Measurements from ENCODE around the gene CACNA2D3. TPM values are rescaled to one million over a fixed set of nuclear protein-coding genes. Genes with fewer than 3 reads are reported as not detected.
A peak's percentile ranks its signal among the peaks of the same experiment; 100 is the strongest.

CACNA2D3 gene
- total RNA-seq, 1 donor from 2014 or later: not detected

DNA sequence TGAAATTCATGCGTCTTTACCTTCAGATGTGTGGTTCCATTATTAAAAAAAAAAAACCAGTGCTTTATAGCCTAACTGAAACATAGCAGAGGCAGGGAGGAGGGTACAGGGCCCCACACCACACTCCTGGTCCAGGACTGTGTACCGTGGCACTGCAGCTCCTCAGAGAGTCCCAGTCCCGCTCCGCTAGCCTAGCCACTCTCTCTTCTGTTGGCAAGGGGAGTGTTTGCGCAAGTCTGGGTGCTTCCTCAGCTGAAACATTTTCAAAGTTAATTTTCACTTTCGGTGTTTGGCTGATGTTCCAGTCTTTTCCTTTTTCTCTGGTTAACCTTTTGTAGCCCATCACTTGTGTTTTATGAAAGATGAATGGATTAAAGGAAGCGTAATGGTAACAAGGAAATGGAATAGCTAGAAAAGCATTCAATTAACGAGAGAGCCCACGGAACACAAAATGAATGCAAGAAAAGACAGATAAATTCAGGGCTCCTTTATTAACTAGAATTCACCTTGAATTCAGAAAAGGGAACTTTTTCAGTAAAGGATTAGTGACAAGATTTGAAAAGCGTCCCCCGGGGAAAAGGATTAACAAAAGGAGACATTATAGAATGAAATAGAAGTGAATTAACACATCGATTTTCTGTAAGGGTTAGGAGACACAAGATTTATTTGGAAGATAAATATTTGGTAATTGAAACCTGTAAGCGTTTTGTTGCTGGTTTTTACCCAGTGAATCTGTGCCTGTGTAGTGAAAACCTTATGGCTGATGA lies 177.0 kb downstream of the CACNA2D3 start:
- H3K27me3 Mint-ChIP-seq (ENCODE audit: insufficient read depth, low read depth): peaks cover 5% of the 10 kb centered on the region
- Histone ChIP-seq H2AFZ (replicated peaks) (no peak overlapping the region), H3K4me2 (peak overlapping the region; percentile 17), H3K36me3 (no peaks in the 10 kb centered on the region), H3K9me3 (ENCODE audit: low read depth) (no peaks in the 10 kb centered on the region), H3K27me3 (no peaks in the 10 kb centered on the region), H3K79me2 (ENCODE audit: low read depth) (no peaks in the 10 kb centered on the region), H3K27ac (no peak overlapping the region), H3K4me3 (no peak overlapping the region), H4K20me1 (ENCODE audit: low read depth) (no peaks in the 10 kb centered on the region), H3F3A (ENCODE audit: low read depth) (no peaks in the 10 kb centered on the region), H3K9ac (no peak overlapping the region), H3K4me1 (peaks cover 20% of the 10 kb centered on the region)
- no peak overlapping the region for H3K27ac Mint-ChIP-seq
- H3K36me3 Mint-ChIP-seq: no peaks in the 10 kb centered on the region
- TF ChIP-seq EZH2phosphoT487 (IDR thresholded peaks at IDR 0.05) (no peak), EZH2 (IDR thresholded peaks at IDR 0.05) (no peak)
- TF ChIP-seq, protein P1, sequence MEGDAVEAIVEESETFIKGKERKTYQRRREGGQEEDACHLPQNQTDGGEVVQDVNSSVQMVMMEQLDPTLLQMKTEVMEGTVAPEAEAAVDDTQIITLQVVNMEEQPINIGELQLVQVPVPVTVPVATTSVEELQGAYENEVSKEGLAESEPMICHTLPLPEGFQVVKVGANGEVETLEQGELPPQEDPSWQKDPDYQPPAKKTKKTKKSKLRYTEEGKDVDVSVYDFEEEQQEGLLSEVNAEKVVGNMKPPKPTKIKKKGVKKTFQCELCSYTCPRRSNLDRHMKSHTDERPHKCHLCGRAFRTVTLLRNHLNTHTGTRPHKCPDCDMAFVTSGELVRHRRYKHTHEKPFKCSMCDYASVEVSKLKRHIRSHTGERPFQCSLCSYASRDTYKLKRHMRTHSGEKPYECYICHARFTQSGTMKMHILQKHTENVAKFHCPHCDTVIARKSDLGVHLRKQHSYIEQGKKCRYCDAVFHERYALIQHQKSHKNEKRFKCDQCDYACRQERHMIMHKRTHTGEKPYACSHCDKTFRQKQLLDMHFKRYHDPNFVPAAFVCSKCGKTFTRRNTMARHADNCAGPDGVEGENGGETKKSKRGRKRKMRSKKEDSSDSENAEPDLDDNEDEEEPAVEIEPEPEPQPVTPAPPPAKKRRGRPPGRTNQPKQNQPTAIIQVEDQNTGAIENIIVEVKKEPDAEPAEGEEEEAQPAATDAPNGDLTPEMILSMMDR (IDR thresholded peaks at IDR 0.05): no peak
- no peak overlapping the region for H3K4me3 Mint-ChIP-seq
- no peak for DNase-seq (ENCODE audit: low spot score)
- H3K9me3 Mint-ChIP-seq: no peaks in the 10 kb centered on the region
- H3K4me1 Mint-ChIP-seq: peaks cover 41% of the 10 kb centered on the region

DNA sequence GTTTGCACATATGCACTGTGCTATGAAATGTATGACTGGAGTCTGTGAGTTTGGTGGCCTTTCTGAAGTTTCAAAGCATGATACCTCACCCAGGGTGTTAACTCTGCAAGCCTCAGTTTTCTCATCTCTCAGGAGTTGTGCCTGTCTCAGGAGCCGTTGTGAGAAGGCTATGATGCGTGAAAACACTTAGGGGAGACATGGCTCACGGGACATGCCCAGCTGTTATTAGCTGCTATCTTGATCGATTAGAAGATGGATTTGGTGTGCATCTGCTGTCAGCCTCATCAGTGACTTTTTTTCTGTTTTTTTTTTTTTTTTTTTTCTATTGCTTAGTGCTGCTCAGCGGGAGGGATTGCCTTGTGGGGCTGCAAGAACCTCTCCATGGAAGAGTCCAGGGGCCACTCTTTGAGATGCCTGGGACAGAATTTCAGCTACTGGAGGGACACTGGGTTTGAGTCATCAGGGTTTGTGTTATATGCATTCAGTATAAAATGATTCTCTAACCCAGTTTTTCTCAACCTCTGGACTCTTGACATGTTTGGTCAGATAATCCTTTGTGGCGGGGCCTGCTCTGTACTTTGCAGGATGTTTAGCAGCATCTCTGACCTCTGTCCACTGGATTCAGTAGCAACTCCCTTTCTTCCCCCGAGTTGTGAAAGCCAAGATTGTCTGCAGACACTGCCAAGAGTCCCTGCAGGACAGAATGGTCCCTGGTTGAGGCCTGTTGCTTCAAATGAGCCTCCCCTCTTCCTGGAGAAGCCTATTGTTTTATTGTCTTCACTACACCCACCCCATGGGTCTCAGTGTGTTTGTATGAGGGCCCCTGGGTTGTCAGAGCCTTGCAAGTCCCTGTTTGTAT lies 181.4 kb downstream of the CACNA2D3 start:
- H3F3A ChIP-seq (ENCODE audit: low read depth): no peaks in the 10 kb centered on the region
- Mint-ChIP-seq H3K36me3 (no peaks in the 10 kb centered on the region), H3K9me3 (no peaks in the 10 kb centered on the region), H3K27me3 (ENCODE audit: insufficient read depth, low read depth) (peaks cover 4% of the 10 kb centered on the region), H3K4me1 (peaks cover 58% of the 10 kb centered on the region), H3K27ac (peak overlapping the region; percentile 86), H3K4me3 (peak overlapping the region; percentile 28)
- H3K27me3 ChIP-seq: peaks cover 36% of the 10 kb centered on the region
- no peak overlapping the region for H2AFZ ChIP-seq (replicated peaks)
- H3K4me1 ChIP-seq: peaks cover 35% of the 10 kb centered on the region
- no peak overlapping the region for H3K4me3 ChIP-seq
- peak overlapping the region; percentile 20 for H3K4me2 ChIP-seq
- H4K20me1 ChIP-seq (ENCODE audit: low read depth): peaks cover 11% of the 10 kb centered on the region
- H3K36me3 ChIP-seq: no peaks in the 10 kb centered on the region
- H3K79me2 ChIP-seq (ENCODE audit: low read depth): no peaks in the 10 kb centered on the region
- no peak for DNase-seq (ENCODE audit: low spot score)
- TF ChIP-seq, protein P1 (IDR thresholded peaks at IDR 0.05): no peak
- TF ChIP-seq EZH2 (IDR thresholded peaks at IDR 0.05) (no peak), EZH2phosphoT487 (IDR thresholded peaks at IDR 0.05) (no peak)
- H3K9me3 ChIP-seq (ENCODE audit: low read depth): no peaks in the 10 kb centered on the region
- H3K9ac ChIP-seq: no peak overlapping the region
- H3K27ac ChIP-seq: no peak overlapping the region

DNA sequence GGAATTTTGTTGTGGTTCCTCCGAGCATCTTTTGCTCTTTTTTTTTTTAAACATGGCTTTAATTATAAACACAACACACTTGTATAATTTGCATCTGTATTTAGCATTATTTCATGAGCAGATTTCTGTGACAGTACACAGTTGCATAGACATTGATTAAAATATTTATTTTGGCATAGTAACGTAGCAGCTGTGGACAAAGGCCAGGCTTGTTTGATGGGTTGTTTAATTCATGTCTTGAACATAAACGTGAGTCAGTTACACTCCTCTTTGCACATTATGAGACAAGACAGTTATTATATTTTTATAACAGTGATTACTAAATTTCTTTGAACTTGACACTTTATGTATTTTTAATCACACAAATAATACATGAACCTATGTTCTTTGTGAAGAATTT lies 182.5 kb downstream of the CACNA2D3 start:
- Histone ChIP-seq H2AFZ (replicated peaks) (no peak overlapping the region), H3K27me3 (peaks cover 48% of the 10 kb centered on the region), H3K9me3 (ENCODE audit: low read depth) (no peaks in the 10 kb centered on the region), H3K36me3 (no peaks in the 10 kb centered on the region), H3K79me2 (ENCODE audit: low read depth) (no peaks in the 10 kb centered on the region), H3K9ac (no peak overlapping the region), H3K4me3 (no peak overlapping the region), H3K27ac (no peak overlapping the region), H3K4me1 (peaks cover 33% of the 10 kb centered on the region), H4K20me1 (ENCODE audit: low read depth) (peaks cover 11% of the 10 kb centered on the region), H3F3A (ENCODE audit: low read depth) (no peaks in the 10 kb centered on the region), H3K4me2 (no peak overlapping the region)
- H3K27me3 Mint-ChIP-seq (ENCODE audit: insufficient read depth, low read depth): peaks cover 4% of the 10 kb centered on the region
- no peak overlapping the region for H3K27ac Mint-ChIP-seq
- peaks cover 59% of the 10 kb centered on the region for H3K4me1 Mint-ChIP-seq
- no peak overlapping the region for H3K4me3 Mint-ChIP-seq
- TF ChIP-seq, protein P1 (IDR thresholded peaks at IDR 0.05): no peak
- TF ChIP-seq EZH2 (IDR thresholded peaks at IDR 0.05) (no peak), EZH2phosphoT487 (IDR thresholded peaks at IDR 0.05) (no peak)
- no peaks in the 10 kb centered on the region for H3K36me3 Mint-ChIP-seq
- no peak for DNase-seq (ENCODE audit: low spot score)
- H3K9me3 Mint-ChIP-seq: no peaks in the 10 kb centered on the region
